HG02588 (cell line): ENCODE measurements around the gene ZNF683.
"Not testable (repeated sequence)": the region's sequence is repeated elsewhere in the genome, so short reads cannot be mapped to it uniquely, and the experiment has no call there.

Experiments used
- ATAC-seq: cut with Tn5 transposase; IDR thresholded peaks from one replicate; pipeline ENCODE4 v1.9.1; 2021; ENCODE audit warnings: mild to moderate bottlenecking, moderate library complexity; ENCODE audit not compliant: unreplicated experiment

Gene ZNF683

GRCh38 chr1:26387447-26387846, 14.9 kb upstream of the ZNF683 start:
- ATAC-seq, result no peak

- not testable (repeated sequence) for ATAC-seq
Observed at GRCh38 chr1:26385063-26385462, 12.5 kb upstream of the ZNF683 start.

GRCh38 chr1:26384076-26384475, 11.5 kb upstream of the ZNF683 start:
- no peak for ATAC-seq

GRCh38 chr1:26378879-26379251, 6.3 kb upstream of the ZNF683 start:
- ATAC-seq, result no peak

GRCh38 chr1:26378088-26378878, 5.7 kb upstream of the ZNF683 start:
- peak; percentile 74 for ATAC-seq

- ATAC-seq, result no peak
Observed at GRCh38 chr1:26376050-26376449, 3.5 kb upstream of the ZNF683 start.

- ATAC-seq, result no peak
Observed at GRCh38 chr1:26375081-26375480, 2.5 kb upstream of the ZNF683 start.

GRCh38 chr1:26374361-26374760, 1.8 kb upstream of the ZNF683 start:
- ATAC-seq, result not testable (repeated sequence)

GRCh38 chr1:26373789-26374188, 1.2 kb upstream of the ZNF683 start:
- no peak for ATAC-seq

GRCh38 chr1:26373281-26373680, 731 bp upstream of the ZNF683 start:
- ATAC-seq, result no peak

- no peak for ATAC-seq
Observed at GRCh38 chr1:26372039-26372438, 511 bp downstream of the ZNF683 start.

- ATAC-seq, result no peak
Observed at GRCh38 chr1:26370591-26371382, 1.8 kb downstream of the ZNF683 start.

GRCh38 chr1:26368486-26368885, 4.1 kb downstream of the ZNF683 start:
- no peak for ATAC-seq

- no peak for ATAC-seq
Observed at GRCh38 chr1:26368006-26368405, 4.5 kb downstream of the ZNF683 start.

GRCh38 chr1:26367441-26367840, 5.1 kb downstream of the ZNF683 start:
- ATAC-seq, result no peak

GRCh38 chr1:26364956-26365355, 7.6 kb downstream of the ZNF683 start:
- ATAC-seq, result no peak

- ATAC-seq, result no peak
Observed at GRCh38 chr1:26363549-26364448, 8.8 kb downstream of the ZNF683 start.

- ATAC-seq, result no peak
Observed at GRCh38 chr1:26362331-26362730, 10.2 kb downstream of the ZNF683 start.

GRCh38 chr1:26361605-26362122, 10.9 kb downstream of the ZNF683 start:
- no peak for ATAC-seq

GRCh38 chr1:26360807-26361604, 11.5 kb downstream of the ZNF683 start:
- ATAC-seq, result no peak
